Measurements from ENCODE around the gene AMOTL2. TPM values are rescaled to one million over a fixed set of nuclear protein-coding genes. Genes with fewer than 3 reads are reported as not detected.

The AMOTL2 gene
- total and polyA plus RNA-seq, 2 experiments from 2014 or later = 156 to 347 TPM

DNA sequence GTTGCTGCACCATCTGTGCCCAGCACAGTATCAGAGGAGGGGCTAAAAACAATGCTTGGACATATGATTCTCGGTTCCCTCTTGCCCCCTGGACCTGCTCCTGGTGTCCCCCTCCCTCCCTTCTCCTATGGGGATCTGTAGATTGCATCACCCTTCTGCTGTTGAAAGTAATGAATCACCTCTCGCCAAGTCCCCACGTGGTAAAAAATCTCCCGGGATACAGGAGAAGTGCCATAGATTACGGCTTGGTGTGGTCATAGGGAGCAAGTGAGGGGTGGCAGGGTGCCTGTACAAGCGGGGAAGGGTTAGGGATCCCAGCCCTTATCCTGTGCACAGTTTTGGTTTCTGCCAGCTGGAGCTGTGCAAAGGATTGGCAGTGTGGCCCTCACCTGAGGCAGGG lies 37.7 kb downstream of the AMOTL2 start:
- H3K79me2 ChIP-seq (ENCODE audit: insufficient read depth) = no peaks in the 10 kb centered on the region
- no peaks in the 10 kb centered on the region for H3K9me2 ChIP-seq (ENCODE audit: insufficient read depth)
- no peak overlapping the region for H3K4me2 ChIP-seq (ENCODE audit: unreplicated experiment)
- no peak overlapping the region for H3K9ac ChIP-seq
- TF ChIP-seq EZH2phosphoT487 (IDR thresholded peaks at IDR 0.05; ENCODE audit: insufficient read depth, low read depth) = no peak
- TF ChIP-seq EZH2 (IDR thresholded peaks at IDR 0.05; ENCODE audit: insufficient read depth, poor library complexity, severe bottlenecking) = no peak
- peak; percentile 78 for DNase-seq
- H4K20me1 ChIP-seq (ENCODE audit: insufficient read depth) = no peaks in the 10 kb centered on the region
- no peak overlapping the region for H3K27ac ChIP-seq
- no peaks in the 10 kb centered on the region for H3K36me3 ChIP-seq (ENCODE audit: low read depth)
- in situ Hi-C loops (cut with MboI) = no loop called here
- H3K9me3 ChIP-seq (ENCODE audit: low read depth) = no peaks in the 10 kb centered on the region
- no peaks in the 10 kb centered on the region for H3K27me3 ChIP-seq (replicated peaks; ENCODE audit: insufficient read depth)
- 52 to 55% methylated on average over 6 of the region's 6 CpGs for WGBS, 2 experiments (ENCODE audit: low coverage in 1 of 2, low lambda C conversion rate in 2 of 2, missing lambda C conversion rate in 2 of 2)
- no peak overlapping the region for H3K4me3 ChIP-seq
- H2AFZ ChIP-seq = no peak overlapping the region
- H3F3A ChIP-seq (ENCODE audit: insufficient read depth) = peaks cover 52% of the 10 kb centered on the region
- peaks cover 64% of the 10 kb centered on the region for H3K4me1 ChIP-seq (ENCODE audit: insufficient read depth)

DNA sequence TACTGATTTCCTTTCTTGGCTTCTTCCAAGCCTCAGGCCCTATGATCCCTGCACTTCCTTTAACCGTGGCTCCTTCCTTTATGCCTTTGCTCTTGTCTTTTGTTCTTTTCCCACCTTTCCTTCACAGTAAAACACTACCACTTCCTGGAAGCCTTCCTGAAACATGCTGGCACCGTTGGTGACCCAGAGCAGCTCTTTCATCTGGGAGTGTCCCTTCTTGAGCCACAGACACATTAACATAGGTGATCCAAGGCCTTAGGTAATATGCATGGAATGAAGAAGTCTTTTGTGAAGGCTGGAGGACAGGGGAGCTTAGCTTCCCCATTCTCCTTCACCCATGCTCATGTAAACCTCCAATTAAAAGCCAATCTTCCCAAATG lies 39.4 kb downstream of the AMOTL2 start:
- Histone ChIP-seq H3K36me3 (ENCODE audit: low read depth) (no peaks in the 10 kb centered on the region), H3K4me3 (no peak overlapping the region), H4K20me1 (ENCODE audit: insufficient read depth) (no peaks in the 10 kb centered on the region), H3K9ac (no peak overlapping the region), H3K27ac (peak overlapping the region; percentile 85), H3F3A (ENCODE audit: insufficient read depth) (peaks cover 54% of the 10 kb centered on the region), H2AFZ (no peak overlapping the region), H3K79me2 (ENCODE audit: insufficient read depth) (no peaks in the 10 kb centered on the region), H3K9me2 (ENCODE audit: insufficient read depth) (no peaks in the 10 kb centered on the region), H3K9me3 (ENCODE audit: low read depth) (no peaks in the 10 kb centered on the region), H3K4me1 (ENCODE audit: insufficient read depth) (peaks cover 64% of the 10 kb centered on the region), H3K27me3 (replicated peaks; ENCODE audit: insufficient read depth) (no peaks in the 10 kb centered on the region), H3K4me2 (ENCODE audit: unreplicated experiment) (peak overlapping the region; percentile 39)
- TF ChIP-seq EZH2 (IDR thresholded peaks at IDR 0.05; ENCODE audit: insufficient read depth, poor library complexity, severe bottlenecking) (no peak), EZH2phosphoT487 (IDR thresholded peaks at IDR 0.05; ENCODE audit: insufficient read depth, low read depth) (no peak)
- in situ Hi-C loops (cut with MboI) = no loop called here
- no peak for DNase-seq
- 93 to 98% methylated on average over 2 of the region's 2 CpGs for WGBS, 2 experiments (ENCODE audit: low coverage in 1 of 2, low lambda C conversion rate in 2 of 2, missing lambda C conversion rate in 2 of 2)

DNA sequence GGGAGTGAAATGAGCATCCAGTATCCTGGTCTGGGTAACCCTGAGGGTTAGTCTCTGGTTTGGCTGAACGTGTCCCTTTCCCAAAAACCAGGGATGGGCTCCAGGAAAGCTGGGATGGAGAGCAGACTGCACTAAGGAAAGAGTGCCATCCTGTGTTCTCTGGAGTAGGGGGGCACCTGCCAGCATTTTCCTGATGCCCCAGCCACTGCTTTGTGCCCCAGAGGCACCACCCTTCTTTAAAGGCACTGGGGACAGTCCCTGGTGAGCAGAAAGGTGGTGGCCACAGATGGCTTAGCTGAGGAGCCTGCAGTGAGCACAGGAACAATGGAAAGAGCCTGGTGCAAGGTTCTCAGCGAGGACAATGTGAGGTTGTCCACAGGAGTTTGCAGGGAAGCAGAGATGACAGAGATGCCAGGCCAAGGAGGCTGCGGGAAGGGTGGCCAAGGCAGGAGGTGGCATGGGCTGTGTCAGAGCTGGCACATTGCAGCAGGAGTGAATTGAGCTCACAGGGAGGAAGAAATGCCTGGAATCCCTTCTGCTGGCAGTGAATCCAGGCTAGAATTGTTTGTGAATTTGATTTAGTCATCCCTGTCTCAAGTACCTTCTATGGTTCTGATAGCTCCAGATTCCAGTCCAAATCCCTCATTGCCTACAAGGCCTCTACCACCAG lies 39.9 kb downstream of the AMOTL2 start:
- peak overlapping the region; percentile 39 for H3K4me2 ChIP-seq (ENCODE audit: unreplicated experiment)
- peak overlapping the region; percentile 85 for H3K27ac ChIP-seq
- no peaks in the 10 kb centered on the region for H3K27me3 ChIP-seq (replicated peaks; ENCODE audit: insufficient read depth)
- H2AFZ ChIP-seq = no peak overlapping the region
- WGBS, 2 experiments (ENCODE audit: low coverage in 1 of 2, low lambda C conversion rate in 2 of 2, missing lambda C conversion rate in 2 of 2) = 38 to 45% methylated on average over 3 of the region's 3 CpGs
- peak overlapping the region; percentile 50 for H3K9ac ChIP-seq
- DNase-seq = peak; percentile 62
- H3K36me3 ChIP-seq (ENCODE audit: low read depth) = no peaks in the 10 kb centered on the region
- in situ Hi-C loops (cut with MboI) = no loop called here
- H3K9me2 ChIP-seq (ENCODE audit: insufficient read depth) = no peaks in the 10 kb centered on the region
- TF ChIP-seq EZH2phosphoT487 (IDR thresholded peaks at IDR 0.05; ENCODE audit: insufficient read depth, low read depth) = no peak
- no peak overlapping the region for H3K4me3 ChIP-seq
- H3K9me3 ChIP-seq (ENCODE audit: low read depth) = no peaks in the 10 kb centered on the region
- no peaks in the 10 kb centered on the region for H3K79me2 ChIP-seq (ENCODE audit: insufficient read depth)
- peaks cover 60% of the 10 kb centered on the region for H3F3A ChIP-seq (ENCODE audit: insufficient read depth)
- H3K4me1 ChIP-seq (ENCODE audit: insufficient read depth) = peaks cover 68% of the 10 kb centered on the region
- no peaks in the 10 kb centered on the region for H4K20me1 ChIP-seq (ENCODE audit: insufficient read depth)

DNA sequence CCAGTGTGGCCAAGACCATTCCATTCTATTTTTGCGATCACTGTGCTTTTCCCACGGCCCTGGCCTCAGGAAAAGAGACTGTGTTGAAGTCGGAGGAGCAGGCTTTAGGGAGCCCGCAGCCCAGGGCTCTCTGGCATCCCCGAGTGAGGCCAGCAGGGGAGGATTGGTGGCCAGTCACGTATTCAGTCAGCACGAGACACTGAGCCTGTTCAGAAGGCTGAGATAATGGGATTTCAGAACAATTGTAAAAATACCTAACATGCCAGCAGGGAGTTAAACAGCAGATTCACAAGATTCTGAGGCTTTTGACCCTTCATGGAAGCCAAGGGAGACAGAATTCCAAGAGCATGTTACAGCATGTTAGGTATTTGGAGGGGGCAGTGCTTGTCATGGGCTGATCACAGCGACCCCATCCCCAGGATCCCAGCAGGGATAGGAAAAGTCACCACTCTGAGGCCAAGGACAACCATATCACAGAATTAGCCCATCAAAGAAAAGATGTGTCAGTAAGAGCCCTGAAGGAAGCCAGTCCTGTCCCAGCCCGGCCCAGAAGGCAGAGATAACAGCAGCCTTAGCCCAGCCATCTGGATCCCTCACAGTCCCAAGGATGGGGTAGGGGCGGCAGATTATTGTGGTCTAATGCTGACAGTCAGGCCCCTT lies 40.6 kb downstream of the AMOTL2 start:
- Histone ChIP-seq H3K9me3 (ENCODE audit: low read depth) (no peaks in the 10 kb centered on the region), H3K79me2 (ENCODE audit: insufficient read depth) (no peaks in the 10 kb centered on the region), H3K4me2 (ENCODE audit: unreplicated experiment) (peak overlapping the region; percentile 25), H3K27me3 (replicated peaks; ENCODE audit: insufficient read depth) (no peaks in the 10 kb centered on the region), H3K4me3 (no peak overlapping the region), H3K4me1 (ENCODE audit: insufficient read depth) (peaks cover 74% of the 10 kb centered on the region), H2AFZ (peak overlapping the region; percentile 42), H3K9me2 (ENCODE audit: insufficient read depth) (no peaks in the 10 kb centered on the region), H4K20me1 (ENCODE audit: insufficient read depth) (no peaks in the 10 kb centered on the region), H3F3A (ENCODE audit: insufficient read depth) (peaks cover 64% of the 10 kb centered on the region), H3K27ac (peak overlapping the region; percentile 85), H3K36me3 (ENCODE audit: low read depth) (no peaks in the 10 kb centered on the region), H3K9ac (peak overlapping the region; percentile 50)
- in situ Hi-C loops (cut with MboI) = no loop called here
- WGBS, 2 experiments (ENCODE audit: low coverage in 1 of 2, low lambda C conversion rate in 2 of 2, missing lambda C conversion rate in 2 of 2) = 19 to 20% methylated on average over 10 of the region's 10 CpGs
- TF ChIP-seq EZH2 (IDR thresholded peaks at IDR 0.05; ENCODE audit: insufficient read depth, poor library complexity, severe bottlenecking) (no peak), EZH2phosphoT487 (IDR thresholded peaks at IDR 0.05; ENCODE audit: insufficient read depth, low read depth) (no peak)
- peak; percentile 89 for DNase-seq
